Nephron (organoid): Measurements from ENCODE around the gene SACM1L.
A peak's percentile ranks its signal among the peaks of the same experiment; 100 is the strongest.

Experiments
- H3K27ac Mint-ChIP-seq, 3 experiments: 2 replicates each; pipeline ENCODE4 v1.8.0; 2020; ENCODE audit warnings: mixed read lengths in 3 of 3, mild to moderate bottlenecking in 2 of 3, moderate library complexity in 1 of 3
- H3K27me3 Mint-ChIP-seq: 2 replicates; pipeline ENCODE4 v1.8.0; 2021; ENCODE audit warnings: low read depth, mild to moderate bottlenecking, moderate library complexity, mixed read lengths
- H3K36me3 Mint-ChIP-seq: 2 replicates; pipeline ENCODE4 v1.8.0; 2020; ENCODE audit warnings: low read depth, mixed read lengths
- H3K4me1 Mint-ChIP-seq: 2 replicates; pipeline ENCODE4 v1.8.0; 2020; ENCODE audit warnings: mixed read lengths
- H3K4me3 Mint-ChIP-seq, 3 experiments: 2 replicates each; pipeline ENCODE4 v1.8.0; 2020; ENCODE audit warnings: mild to moderate bottlenecking in 3 of 3, mixed read lengths in 3 of 3, moderate library complexity in 2 of 3
- H3K9me3 Mint-ChIP-seq: 2 replicates; pipeline ENCODE4 v1.8.0; 2020; ENCODE audit warnings: mixed read lengths
- CTCF ChIP-seq, 3 experiments: fragments of 200-600 bp; sonication (generic); IDR thresholded peaks; one replicate each; pipeline ENCODE4 v1.5.0; 2021; ENCODE audit warnings: antibody characterized with exemption in 3 of 3; ENCODE audit not compliant: unreplicated experiment in 3 of 3

The SACM1L gene

DNA sequence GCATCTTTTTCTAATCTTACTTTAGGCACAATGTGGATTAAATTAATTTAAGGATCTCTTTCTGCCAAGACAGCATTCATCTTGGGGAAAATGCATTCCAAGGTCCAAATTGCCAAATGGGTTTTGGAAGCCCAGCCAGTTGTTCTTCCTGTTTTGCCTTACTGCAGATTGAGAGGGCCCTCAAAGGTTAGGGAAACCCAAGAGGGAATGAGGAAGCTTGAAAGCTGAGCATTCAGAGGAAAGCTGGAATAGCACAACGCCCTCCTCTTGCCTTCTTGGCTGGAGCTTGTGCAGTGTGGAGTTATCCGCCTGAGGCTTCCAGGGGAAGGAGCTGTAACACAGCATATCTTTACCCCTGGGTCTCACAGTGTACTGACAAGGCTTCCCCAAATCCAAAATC, 18.2 kb upstream of the SACM1L start:
- Mint-ChIP-seq H3K27me3 (no peaks in the 10 kb centered on the region), H3K4me3 (no peak overlapping the region), H3K9me3 (no peaks in the 10 kb centered on the region), H3K4me1 (peaks cover 45% of the 10 kb centered on the region), H3K36me3 (peaks cover 50% of the 10 kb centered on the region), H3K27ac (peak overlapping the region in 2 of 3 experiments; percentile 83 to 84)
- TF ChIP-seq CTCF (IDR thresholded peaks at IDR 0.05; ENCODE audit: unreplicated experiment in 3 of 3): no peak

- Mint-ChIP-seq H3K9me3 (no peaks in the 10 kb centered on the region), H3K27me3 (peaks cover 4% of the 10 kb centered on the region), H3K27ac (no peak overlapping the region), H3K4me3 (no peak overlapping the region), H3K4me1 (peaks cover 28% of the 10 kb centered on the region), H3K36me3 (peaks cover 43% of the 10 kb centered on the region)
- no peak for TF ChIP-seq CTCF (IDR thresholded peaks at IDR 0.05; ENCODE audit: unreplicated experiment in 3 of 3)
These were observed 15.9 kb upstream of the SACM1L start for GRCh38 chr3:45673273-45673672.

DNA sequence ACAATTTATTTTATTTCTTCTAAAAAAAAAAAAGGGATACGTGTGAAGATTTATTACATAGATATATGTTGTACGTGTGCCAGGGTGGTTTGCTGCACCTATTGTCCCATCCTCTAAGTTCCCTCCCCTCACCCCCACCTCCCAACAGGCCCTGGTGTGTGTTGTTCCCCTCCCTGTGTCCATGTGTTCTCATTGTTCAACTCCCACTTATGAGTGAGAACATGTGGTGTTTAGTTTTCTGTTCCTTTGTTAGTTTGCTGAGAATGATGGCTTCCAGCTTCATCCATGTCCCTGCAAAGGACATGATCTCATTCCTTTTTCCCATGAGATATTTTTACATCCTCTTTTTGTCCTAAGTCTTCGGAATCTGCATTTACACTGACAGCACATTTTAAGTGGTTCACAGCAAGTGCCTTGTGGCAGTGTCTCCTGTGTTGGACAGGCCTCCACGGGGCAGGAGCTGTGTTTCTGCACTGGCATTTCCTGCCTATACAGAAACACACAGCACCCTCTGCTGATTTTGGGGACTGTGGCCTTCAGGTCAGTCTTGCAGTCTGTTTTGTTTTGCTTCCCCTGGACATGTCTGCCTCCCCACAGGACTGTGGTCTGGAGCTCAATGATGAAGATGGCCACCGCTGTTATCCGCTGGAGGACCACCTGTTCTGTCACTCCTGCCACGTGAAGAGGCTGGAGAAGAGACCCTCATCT, 12.7 kb upstream of the SACM1L start:
- H3K4me1 Mint-ChIP-seq: peaks cover 6% of the 10 kb centered on the region
- H3K4me3 Mint-ChIP-seq: no peak overlapping the region
- peaks cover 36% of the 10 kb centered on the region for H3K36me3 Mint-ChIP-seq
- H3K27ac Mint-ChIP-seq: peak overlapping the region; percentile 71 to 89 (median 88)
- no peak for TF ChIP-seq CTCF (IDR thresholded peaks at IDR 0.05; ENCODE audit: unreplicated experiment in 3 of 3)
- H3K27me3 Mint-ChIP-seq: peaks cover 4% of the 10 kb centered on the region
- no peaks in the 10 kb centered on the region for H3K9me3 Mint-ChIP-seq

GRCh38 chr3:45677033-45677446, 12.2 kb upstream of the SACM1L start:
- Mint-ChIP-seq H3K9me3 (no peaks in the 10 kb centered on the region), H3K27me3 (peaks cover 4% of the 10 kb centered on the region), H3K4me1 (peaks cover 6% of the 10 kb centered on the region), H3K4me3 (no peak overlapping the region), H3K27ac (peak overlapping the region; percentile 71 to 89 (median 88)), H3K36me3 (peaks cover 36% of the 10 kb centered on the region)
- TF ChIP-seq CTCF (IDR thresholded peaks at IDR 0.05; ENCODE audit: unreplicated experiment in 3 of 3): no peak

- Mint-ChIP-seq H3K27me3 (peaks cover 4% of the 10 kb centered on the region), H3K36me3 (peaks cover 30% of the 10 kb centered on the region), H3K4me3 (no peak overlapping the region), H3K9me3 (no peaks in the 10 kb centered on the region), H3K27ac (peak overlapping the region in 2 of 3 experiments; percentile 71 to 89), H3K4me1 (peaks cover 6% of the 10 kb centered on the region)
- TF ChIP-seq CTCF (IDR thresholded peaks at IDR 0.05; ENCODE audit: unreplicated experiment in 3 of 3): no peak
These were observed 11.4 kb upstream of the SACM1L start for GRCh38 chr3:45677841-45678240.

DNA sequence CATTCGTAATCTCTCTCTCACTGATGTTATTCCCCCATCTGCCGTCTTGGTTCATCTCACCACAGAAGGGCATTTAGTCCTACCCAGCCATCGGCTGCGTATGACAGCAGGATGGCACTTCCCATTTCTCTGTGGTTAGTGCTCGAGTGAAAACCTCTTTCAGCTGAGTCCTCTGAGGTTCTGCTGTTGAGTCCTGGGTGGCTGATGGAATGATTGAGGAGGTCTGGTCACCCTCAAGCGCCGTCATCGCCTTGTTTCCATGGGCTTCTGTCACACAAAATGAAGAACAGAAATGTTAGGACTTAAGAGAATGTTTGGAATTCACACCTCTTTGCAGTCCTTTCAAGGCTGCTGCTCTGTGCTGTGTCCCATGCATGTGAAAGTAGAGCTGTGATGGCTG, 9.4 kb upstream of the SACM1L start:
- TF ChIP-seq CTCF (IDR thresholded peaks at IDR 0.05; ENCODE audit: unreplicated experiment in 3 of 3): no peak
- no peaks in the 10 kb centered on the region for H3K9me3 Mint-ChIP-seq
- H3K27ac Mint-ChIP-seq: peak overlapping the region in 1 of 3 experiments; percentile 51
- H3K27me3 Mint-ChIP-seq: peaks cover 4% of the 10 kb centered on the region
- H3K36me3 Mint-ChIP-seq: peaks cover 17% of the 10 kb centered on the region
- H3K4me3 Mint-ChIP-seq: no peak overlapping the region
- H3K4me1 Mint-ChIP-seq: peaks cover 11% of the 10 kb centered on the region
